ENCODE measurements around the gene SNX4.
"Not testable (repeated sequence)": the region's sequence is repeated elsewhere in the genome, so short reads cannot be mapped to it uniquely, and the experiment has no call there.

SNX4 gene

GRCh38 chr3:125431912-125432790 lies 87.9 kb downstream of the SNX4 start:
- H3K27ac ChIP-seq (ENCODE audit: low read depth, low read length), result no peak overlapping the region
- H3K4me1 ChIP-seq (ENCODE audit: insufficient read depth, low read length), result no peaks in the 10 kb centered on the region
- H3K27me3 ChIP-seq (ENCODE audit: control insufficient read depth in 1 of 2, insufficient read depth in 2 of 2, low read length in 2 of 2), result no peaks in the 10 kb centered on the region
- H3K9ac ChIP-seq (ENCODE audit: low read length), result no peak overlapping the region
- no peak overlapping the region for H3K4me3 ChIP-seq (ENCODE audit: low read depth in 1 of 2, low read length in 2 of 2)
- H3K36me3 ChIP-seq (ENCODE audit: insufficient read depth, low read length), result no peaks in the 10 kb centered on the region
- no peaks in the 10 kb centered on the region for H3K9me3 ChIP-seq (ENCODE audit: low read length)

- Histone ChIP-seq H3K9me3 (ENCODE audit: low read length) (no peaks in the 10 kb centered on the region), H3K27me3 (ENCODE audit: control insufficient read depth in 1 of 2, insufficient read depth in 2 of 2, low read length in 2 of 2) (no peaks in the 10 kb centered on the region), H3K27ac (ENCODE audit: low read depth, low read length) (no peak overlapping the region), H3K4me3 (ENCODE audit: low read depth in 1 of 2, low read length in 2 of 2) (no peak overlapping the region), H3K9ac (ENCODE audit: low read length) (no peak overlapping the region), H3K36me3 (ENCODE audit: insufficient read depth, low read length) (no peaks in the 10 kb centered on the region), H3K4me1 (ENCODE audit: insufficient read depth, low read length) (no peaks in the 10 kb centered on the region)
These were observed 88.6 kb downstream of the SNX4 start for GRCh38 chr3:125431391-125431790.

- Histone ChIP-seq H3K4me1 (ENCODE audit: insufficient read depth, low read length) (no peaks in the 10 kb centered on the region), H3K27ac (ENCODE audit: low read depth, low read length) (no peak overlapping the region), H3K9me3 (ENCODE audit: low read length) (no peaks in the 10 kb centered on the region), H3K4me3 (ENCODE audit: low read depth in 1 of 2, low read length in 2 of 2) (no peak overlapping the region), H3K27me3 (ENCODE audit: control insufficient read depth in 1 of 2, insufficient read depth in 2 of 2, low read length in 2 of 2) (no peaks in the 10 kb centered on the region), H3K9ac (ENCODE audit: low read length) (no peak overlapping the region), H3K36me3 (ENCODE audit: insufficient read depth, low read length) (no peaks in the 10 kb centered on the region)
These were observed 91.7 kb downstream of the SNX4 start for GRCh38 chr3:125428216-125428830.

GRCh38 chr3:125418306-125418705 lies 101.7 kb downstream of the SNX4 start:
- H3K9me3 ChIP-seq (ENCODE audit: low read length), result no peaks in the 10 kb centered on the region
- H3K27me3 ChIP-seq (ENCODE audit: control insufficient read depth in 1 of 2, insufficient read depth in 2 of 2, low read length in 2 of 2), result no peaks in the 10 kb centered on the region
- H3K27ac ChIP-seq (ENCODE audit: low read depth, low read length), result no peak overlapping the region
- H3K9ac ChIP-seq (ENCODE audit: low read length), result no peak overlapping the region
- no peaks in the 10 kb centered on the region for H3K4me1 ChIP-seq (ENCODE audit: insufficient read depth, low read length)
- no peaks in the 10 kb centered on the region for H3K36me3 ChIP-seq (ENCODE audit: insufficient read depth, low read length)
- no peak overlapping the region for H3K4me3 ChIP-seq (ENCODE audit: low read depth in 1 of 2, low read length in 2 of 2)

- no peaks in the 10 kb centered on the region for H3K27me3 ChIP-seq (ENCODE audit: control insufficient read depth in 1 of 2, insufficient read depth in 2 of 2, low read length in 2 of 2)
- no peak overlapping the region for H3K9ac ChIP-seq (ENCODE audit: low read length)
- H3K9me3 ChIP-seq (ENCODE audit: low read length), result no peaks in the 10 kb centered on the region
- H3K4me1 ChIP-seq (ENCODE audit: insufficient read depth, low read length), result no peaks in the 10 kb centered on the region
- no peak overlapping the region for H3K4me3 ChIP-seq (ENCODE audit: low read depth in 1 of 2, low read length in 2 of 2)
- no peaks in the 10 kb centered on the region for H3K36me3 ChIP-seq (ENCODE audit: insufficient read depth, low read length)
- H3K27ac ChIP-seq (ENCODE audit: low read depth, low read length), result no peak overlapping the region
These were observed 103.8 kb downstream of the SNX4 start for GRCh38 chr3:125416235-125416634.

GRCh38 chr3:125414669-125415068 lies 105.3 kb downstream of the SNX4 start:
- H3K27me3 ChIP-seq (ENCODE audit: control insufficient read depth in 1 of 2, insufficient read depth in 2 of 2, low read length in 2 of 2), result no peaks in the 10 kb centered on the region
- no peak overlapping the region for H3K4me3 ChIP-seq (ENCODE audit: low read depth in 1 of 2, low read length in 2 of 2)
- H3K9me3 ChIP-seq (ENCODE audit: low read length), result no peaks in the 10 kb centered on the region
- H3K9ac ChIP-seq (ENCODE audit: low read length), result no peak overlapping the region
- no peak overlapping the region for H3K27ac ChIP-seq (ENCODE audit: low read depth, low read length)
- H3K36me3 ChIP-seq (ENCODE audit: insufficient read depth, low read length), result no peaks in the 10 kb centered on the region
- H3K4me1 ChIP-seq (ENCODE audit: insufficient read depth, low read length), result no peaks in the 10 kb centered on the region

- H3K27ac ChIP-seq (ENCODE audit: low read depth, low read length), result no peak overlapping the region
- no peaks in the 10 kb centered on the region for H3K27me3 ChIP-seq (ENCODE audit: control insufficient read depth in 1 of 2, insufficient read depth in 2 of 2, low read length in 2 of 2)
- no peak overlapping the region for H3K4me3 ChIP-seq (ENCODE audit: low read depth in 1 of 2, low read length in 2 of 2)
- no peak overlapping the region for H3K9ac ChIP-seq (ENCODE audit: low read length)
- H3K4me1 ChIP-seq (ENCODE audit: insufficient read depth, low read length), result no peaks in the 10 kb centered on the region
- H3K36me3 ChIP-seq (ENCODE audit: insufficient read depth, low read length), result no peaks in the 10 kb centered on the region
- no peaks in the 10 kb centered on the region for H3K9me3 ChIP-seq (ENCODE audit: low read length)
These were observed 109.1 kb downstream of the SNX4 start for GRCh38 chr3:125410922-125411321.

- H3K36me3 ChIP-seq (ENCODE audit: insufficient read depth, low read length), result no peaks in the 10 kb centered on the region
- H3K4me1 ChIP-seq (ENCODE audit: insufficient read depth, low read length), result no peaks in the 10 kb centered on the region
- H3K9ac ChIP-seq (ENCODE audit: low read length), result no peak overlapping the region
- no peaks in the 10 kb centered on the region for H3K9me3 ChIP-seq (ENCODE audit: low read length)
- no peaks in the 10 kb centered on the region for H3K27me3 ChIP-seq (ENCODE audit: control insufficient read depth in 1 of 2, insufficient read depth in 2 of 2, low read length in 2 of 2)
- no peak overlapping the region for H3K27ac ChIP-seq (ENCODE audit: low read depth, low read length)
- no peak overlapping the region for H3K4me3 ChIP-seq (ENCODE audit: low read depth in 1 of 2, low read length in 2 of 2)
These were observed 113.9 kb downstream of the SNX4 start for GRCh38 chr3:125406070-125406469.

GRCh38 chr3:125405515-125405914 lies 114.5 kb downstream of the SNX4 start:
- not testable (repeated sequence) for H3K9ac ChIP-seq (ENCODE audit: low read length); H3K27me3 ChIP-seq (ENCODE audit: control insufficient read depth in 1 of 2, insufficient read depth in 2 of 2, low read length in 2 of 2); H3K9me3 ChIP-seq (ENCODE audit: low read length); H3K4me3 ChIP-seq (ENCODE audit: low read depth in 1 of 2, low read length in 2 of 2); H3K27ac ChIP-seq (ENCODE audit: low read depth, low read length); H3K4me1 ChIP-seq (ENCODE audit: insufficient read depth, low read length); H3K36me3 ChIP-seq (ENCODE audit: insufficient read depth, low read length)

GRCh38 chr3:125403789-125404188 lies 116.2 kb downstream of the SNX4 start:
- no peaks in the 10 kb centered on the region for H3K27me3 ChIP-seq (ENCODE audit: control insufficient read depth in 1 of 2, insufficient read depth in 2 of 2, low read length in 2 of 2)
- no peak overlapping the region for H3K27ac ChIP-seq (ENCODE audit: low read depth, low read length)
- H3K9ac ChIP-seq (ENCODE audit: low read length), result no peak overlapping the region
- no peaks in the 10 kb centered on the region for H3K36me3 ChIP-seq (ENCODE audit: insufficient read depth, low read length)
- no peaks in the 10 kb centered on the region for H3K9me3 ChIP-seq (ENCODE audit: low read length)
- no peak overlapping the region for H3K4me3 ChIP-seq (ENCODE audit: low read depth in 1 of 2, low read length in 2 of 2)
- no peaks in the 10 kb centered on the region for H3K4me1 ChIP-seq (ENCODE audit: insufficient read depth, low read length)

- Histone ChIP-seq H3K27ac (ENCODE audit: low read depth, low read length) (no peak overlapping the region), H3K4me1 (ENCODE audit: insufficient read depth, low read length) (no peaks in the 10 kb centered on the region), H3K9ac (ENCODE audit: low read length) (no peak overlapping the region), H3K9me3 (ENCODE audit: low read length) (no peaks in the 10 kb centered on the region), H3K4me3 (ENCODE audit: low read depth in 1 of 2, low read length in 2 of 2) (no peak overlapping the region), H3K36me3 (ENCODE audit: insufficient read depth, low read length) (no peaks in the 10 kb centered on the region), H3K27me3 (ENCODE audit: control insufficient read depth in 1 of 2, insufficient read depth in 2 of 2, low read length in 2 of 2) (no peaks in the 10 kb centered on the region)
These were observed 117.4 kb downstream of the SNX4 start for GRCh38 chr3:125402639-125403038.

GRCh38 chr3:125401402-125401801 lies 118.6 kb downstream of the SNX4 start:
- no peak overlapping the region for H3K27ac ChIP-seq (ENCODE audit: low read depth, low read length)

More at GRCh38 chr3:125401402-125401801, 118.6 kb downstream of the SNX4 start:
- Histone ChIP-seq H3K4me3 (ENCODE audit: low read depth in 1 of 2, low read length in 2 of 2) (no peak overlapping the region), H3K27me3 (ENCODE audit: control insufficient read depth in 1 of 2, insufficient read depth in 2 of 2, low read length in 2 of 2) (no peaks in the 10 kb centered on the region), H3K9ac (ENCODE audit: low read length) (no peak overlapping the region), H3K36me3 (ENCODE audit: insufficient read depth, low read length) (no peaks in the 10 kb centered on the region), H3K9me3 (ENCODE audit: low read length) (no peaks in the 10 kb centered on the region), H3K4me1 (ENCODE audit: insufficient read depth, low read length) (no peaks in the 10 kb centered on the region)
